Hepatocyte (in vitro differentiated cells): ENCODE results near the gene WT1.

Source experiments
- CTCF ChIP-seq: fragments of 200-600 bp; sonication (generic); IDR thresholded peaks from 2 replicates; pipeline ENCODE4 v1.5.1; 2016; ENCODE audit warnings: antibody characterized with exemption, mild to moderate bottlenecking; ENCODE audit not compliant: poor library complexity
- EZH2 ChIP-seq: fragments of 200-600 bp; sonication (generic); IDR thresholded peaks from 2 replicates; pipeline ENCODE4 v1.6.1; 2016; ENCODE audit warnings: antibody characterized with exemption, mild to moderate bottlenecking, borderline replicate concordance

- no peak for TF ChIP-seq CTCF
- no peak for TF ChIP-seq EZH2
Observed at GRCh38 chr11:32466279-32466915, 31.1 kb upstream of the WT1 start.
